ENCODE results near the gene KCNJ11. TPM values are rescaled to one million over a fixed set of nuclear protein-coding genes. Genes with fewer than 3 reads are reported as not detected.

Gene KCNJ11
- total RNA-seq, 1 donor from 2014 or later = 1.1 TPM

DNA sequence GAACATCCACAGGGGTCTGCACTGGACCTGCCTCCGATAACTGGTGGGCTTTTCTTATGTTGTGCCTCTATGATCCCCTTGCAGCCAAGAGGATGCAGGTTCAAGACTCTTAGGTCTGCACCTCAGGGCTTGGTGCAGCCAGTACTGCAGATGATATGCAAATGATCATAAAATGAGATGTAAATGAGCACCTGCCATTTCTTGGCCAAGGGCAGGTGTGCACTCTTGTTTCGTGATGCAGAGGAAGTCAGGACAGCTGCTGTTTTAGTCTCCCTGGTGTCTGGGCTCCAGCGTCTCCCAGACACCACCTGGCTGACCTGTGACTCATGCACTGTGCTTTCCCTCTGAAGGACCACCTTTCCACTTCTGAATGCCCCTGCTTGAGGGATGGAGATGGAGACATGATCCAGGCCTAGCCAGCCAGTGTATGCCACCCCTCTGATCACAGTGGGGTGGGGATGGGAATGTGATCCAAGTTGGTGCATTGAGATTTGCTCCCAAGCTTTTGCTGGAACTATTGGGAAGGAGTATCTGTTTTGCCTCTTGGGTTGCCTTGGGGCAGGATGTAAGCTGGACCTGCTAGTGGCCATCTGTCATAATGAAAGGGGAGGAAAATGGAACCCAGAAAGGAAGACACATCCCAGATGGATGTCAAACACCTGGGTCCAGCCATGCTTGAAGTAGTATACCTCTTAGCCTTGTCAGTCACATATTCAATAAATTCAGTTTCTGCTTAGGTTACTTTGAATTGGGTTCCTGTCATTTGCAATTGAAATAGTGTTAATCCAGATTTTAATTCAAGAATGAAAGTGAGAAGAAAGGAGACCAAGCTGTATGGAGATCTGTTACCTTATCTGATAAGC is 3.3 kb upstream of the KCNJ11 start:
- Mint-ChIP-seq H3K36me3 (ENCODE audit: low read depth) (no peaks in the 10 kb centered on the region), H3K4me1 (peaks cover 6% of the 10 kb centered on the region), H3K9me3 (no peaks in the 10 kb centered on the region)

DNA sequence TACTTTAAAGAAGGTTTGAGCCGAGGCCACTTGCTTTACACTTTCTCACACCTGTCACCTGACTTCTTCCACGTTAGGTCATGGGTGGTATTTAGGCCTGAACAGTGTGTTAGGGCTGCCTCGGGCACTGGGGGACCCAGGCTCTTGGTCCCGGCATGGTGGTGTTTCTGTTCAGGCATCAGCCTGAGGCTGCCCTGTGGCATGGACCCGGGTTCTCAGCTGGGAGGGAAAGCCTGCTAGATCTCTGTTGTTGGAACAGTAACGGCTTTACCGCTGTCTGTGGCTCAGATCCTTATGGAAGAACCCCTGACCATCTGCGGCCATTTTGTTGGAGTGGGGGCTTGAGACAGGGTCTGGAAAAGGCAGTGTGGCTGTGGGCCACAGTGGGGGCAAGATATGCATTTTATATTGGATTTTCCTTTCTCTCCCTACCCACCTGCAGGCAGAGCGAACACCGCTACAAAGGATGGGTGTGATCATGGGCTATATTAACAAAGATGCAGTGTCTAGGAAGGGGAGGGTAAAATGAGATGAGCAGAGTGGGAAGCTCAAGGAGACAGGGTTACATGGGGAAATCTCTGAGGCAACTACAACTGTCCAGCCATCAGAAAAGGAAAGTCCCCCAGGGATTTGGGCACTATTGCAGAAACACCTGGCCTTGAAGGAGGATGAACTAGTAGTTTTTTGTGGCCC is 1.6 kb upstream of the KCNJ11 start:
- peaks cover 23% of the 10 kb centered on the region for H3K27me3 Mint-ChIP-seq
- H3K9me3 Mint-ChIP-seq = no peaks in the 10 kb centered on the region
- H3K4me1 Mint-ChIP-seq = peaks cover 6% of the 10 kb centered on the region
- intact Hi-C loops (cut with micrococcal nuclease) = loop anchor here (10.0 kb wide), 1 partner anchor 345 kb away; the partner anchor contains the start of gene KCNC1
- H3K36me3 Mint-ChIP-seq (ENCODE audit: low read depth) = no peaks in the 10 kb centered on the region
- H3K4me3 Mint-ChIP-seq = peak overlapping the region; percentile 85
- no peak for DNase-seq
- H3K27ac Mint-ChIP-seq = no peak overlapping the region

More for the DNA sequence above, 3.3 kb upstream of the KCNJ11 start:
- intact Hi-C loops (cut with micrococcal nuclease) = no loop called here
- peak overlapping the region; percentile 46 for H3K4me3 Mint-ChIP-seq
- no peak overlapping the region for H3K27ac Mint-ChIP-seq
- H3K27me3 Mint-ChIP-seq = peaks cover 21% of the 10 kb centered on the region
- peak; percentile 52 for DNase-seq

DNA sequence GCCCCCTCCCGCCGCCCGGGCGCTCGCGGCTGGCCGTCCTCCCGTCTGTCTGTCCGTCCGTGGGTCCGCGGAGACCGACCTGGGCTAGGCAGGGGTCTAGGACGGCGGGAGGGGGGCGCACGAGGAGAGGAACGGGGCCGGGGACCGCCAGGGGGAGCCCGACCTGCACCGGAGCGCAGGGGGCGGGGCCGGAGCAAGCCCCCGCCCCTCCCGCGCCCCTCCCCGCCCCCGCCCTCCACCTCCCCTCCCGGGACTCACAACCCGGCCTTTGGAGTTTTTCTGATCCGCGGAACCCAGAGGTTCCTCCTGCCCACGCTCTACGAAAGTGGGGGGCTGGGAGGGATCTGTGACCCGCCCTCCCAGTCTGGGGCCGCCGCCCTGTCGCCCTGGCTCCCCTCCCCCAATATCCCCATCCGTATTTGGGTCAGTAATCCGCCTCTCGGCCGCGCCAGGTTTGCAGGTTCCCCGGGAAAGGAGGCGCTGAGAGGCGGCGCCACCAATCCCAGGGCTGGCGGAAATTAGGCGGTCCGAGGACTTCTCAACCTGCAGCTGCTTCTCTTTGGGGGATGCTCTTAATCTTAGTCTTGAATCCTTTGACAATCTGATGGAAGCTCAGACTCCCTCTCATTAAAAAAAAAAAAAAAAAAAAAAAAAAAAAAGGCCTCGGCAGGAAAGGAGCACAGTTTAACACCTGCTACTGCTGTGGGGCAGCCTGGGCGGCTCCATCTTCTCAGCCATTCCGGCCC is 925 bp upstream of the KCNJ11 start:
- peak; percentile 93 for DNase-seq
- H3K4me1 Mint-ChIP-seq = peaks cover 6% of the 10 kb centered on the region
- H3K27ac Mint-ChIP-seq = peak overlapping the region; percentile 34
- peak overlapping the region; percentile 85 for H3K4me3 Mint-ChIP-seq
- H3K36me3 Mint-ChIP-seq (ENCODE audit: low read depth) = no peaks in the 10 kb centered on the region
- H3K27me3 Mint-ChIP-seq = peaks cover 26% of the 10 kb centered on the region
- H3K9me3 Mint-ChIP-seq = no peaks in the 10 kb centered on the region
- intact Hi-C loops (cut with micrococcal nuclease) = loop anchor here (10.0 kb wide), 1 partner anchor 345 kb away; the partner anchor contains the start of gene KCNC1

DNA sequence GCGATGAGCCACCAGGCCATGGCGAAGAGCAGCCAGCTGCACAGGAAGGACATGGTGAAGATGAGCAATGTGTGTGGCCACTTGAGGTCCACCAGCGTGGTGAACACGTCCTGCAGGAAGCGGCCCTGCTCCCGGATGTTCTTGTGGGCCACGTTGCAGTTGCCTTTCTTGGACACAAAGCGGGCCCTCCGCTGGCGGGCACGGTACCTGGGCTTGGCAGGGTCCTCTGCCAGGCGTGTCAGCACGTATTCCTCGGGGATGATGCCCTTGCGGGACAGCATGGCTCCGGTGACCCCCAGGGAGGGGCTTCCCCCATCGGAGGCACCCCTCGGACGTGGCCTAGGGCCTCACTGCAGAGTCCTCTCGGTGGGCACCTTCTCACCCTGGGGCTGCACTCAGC is 648 bp downstream of the KCNJ11 start:
- H3K36me3 Mint-ChIP-seq (ENCODE audit: low read depth) = no peaks in the 10 kb centered on the region
- H3K4me3 Mint-ChIP-seq = peak overlapping the region; percentile 85
- peaks cover 26% of the 10 kb centered on the region for H3K27me3 Mint-ChIP-seq
- intact Hi-C loops (cut with micrococcal nuclease) = loop anchor here (1.0 to 10.0 kb wide), 2 partner anchors 34 to 347 kb away; partner anchors contain the start of gene KCNC1
- DNase-seq = no peak
- H3K27ac Mint-ChIP-seq = no peak overlapping the region
- no peaks in the 10 kb centered on the region for H3K9me3 Mint-ChIP-seq
- peaks cover 6% of the 10 kb centered on the region for H3K4me1 Mint-ChIP-seq

DNA sequence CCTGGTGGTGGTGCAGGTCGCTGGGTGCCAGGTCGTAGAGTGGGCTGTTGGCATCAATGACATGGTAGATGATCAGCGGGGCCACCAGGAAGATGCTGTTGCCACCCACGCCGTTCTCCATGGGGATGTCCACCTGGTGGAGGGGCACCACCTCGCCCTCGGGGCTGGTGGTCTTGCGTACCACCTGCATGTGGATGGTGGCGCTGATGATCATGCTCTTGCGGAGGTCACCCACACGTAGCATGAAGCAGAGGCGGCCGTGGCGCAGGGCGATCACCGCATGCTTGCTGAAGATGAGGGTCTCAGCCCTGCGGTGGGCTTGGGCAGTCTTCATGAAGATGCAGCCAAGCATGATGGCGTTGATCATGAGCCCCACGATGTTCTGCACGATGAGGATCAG is 1.2 kb downstream of the KCNJ11 start:
- Mint-ChIP-seq H3K27ac (no peak overlapping the region), H3K9me3 (no peaks in the 10 kb centered on the region), H3K27me3 (peaks cover 26% of the 10 kb centered on the region), H3K4me3 (peak overlapping the region; percentile 61), H3K36me3 (ENCODE audit: low read depth) (no peaks in the 10 kb centered on the region), H3K4me1 (peaks cover 6% of the 10 kb centered on the region)
- intact Hi-C loops (cut with micrococcal nuclease) = loop anchor here (10.0 kb wide), 1 partner anchor 348 kb away; the partner anchor contains the start of gene KCNC1
- DNase-seq = no peak

DNA sequence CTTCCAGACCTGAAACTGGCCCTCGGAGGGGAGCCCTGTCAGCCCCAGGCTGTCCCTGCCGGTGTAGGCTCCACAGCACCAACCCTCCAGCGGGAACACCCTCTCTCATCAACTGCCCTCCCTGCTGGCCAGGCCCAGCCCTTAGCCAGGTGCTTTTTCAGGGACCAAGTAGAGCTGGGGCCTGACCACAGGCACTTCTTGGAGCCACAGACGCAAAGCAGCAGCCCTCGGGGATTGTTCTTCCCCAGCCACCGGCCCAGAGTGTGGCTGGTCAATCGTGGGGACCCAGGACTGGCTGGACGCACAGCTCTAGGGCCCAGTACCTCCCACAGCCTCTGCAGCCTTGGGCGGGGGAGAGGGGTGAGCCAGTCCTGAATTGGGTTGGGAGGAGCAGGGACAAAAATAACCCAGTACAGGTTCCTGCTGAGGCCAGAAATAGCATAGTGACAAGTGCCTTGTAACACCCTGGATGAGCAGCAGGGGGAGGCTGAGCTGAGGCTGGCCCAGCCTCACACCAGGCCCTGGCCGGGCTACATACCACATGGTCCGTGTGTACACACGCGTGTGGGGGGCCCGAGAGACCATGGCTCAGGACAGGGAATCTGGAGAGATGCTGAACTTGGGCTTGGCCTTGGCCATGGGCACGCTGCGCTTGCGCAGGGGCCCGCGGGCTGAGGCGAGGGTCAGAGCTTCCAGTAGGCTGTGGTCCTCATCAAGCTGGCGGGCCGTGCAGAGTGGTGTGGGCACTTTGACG is 2.0 kb downstream of the KCNJ11 start:
- intact Hi-C loops (cut with micrococcal nuclease) = loop anchor here (10.0 kb wide), 1 partner anchor 348 kb away; the partner anchor contains the start of gene KCNC1
- Mint-ChIP-seq H3K4me3 (no peak overlapping the region), H3K4me1 (peaks cover 6% of the 10 kb centered on the region), H3K27ac (no peak overlapping the region), H3K27me3 (peaks cover 23% of the 10 kb centered on the region), H3K36me3 (ENCODE audit: low read depth) (no peaks in the 10 kb centered on the region), H3K9me3 (no peaks in the 10 kb centered on the region)
- DNase-seq = peak; percentile 87

DNA sequence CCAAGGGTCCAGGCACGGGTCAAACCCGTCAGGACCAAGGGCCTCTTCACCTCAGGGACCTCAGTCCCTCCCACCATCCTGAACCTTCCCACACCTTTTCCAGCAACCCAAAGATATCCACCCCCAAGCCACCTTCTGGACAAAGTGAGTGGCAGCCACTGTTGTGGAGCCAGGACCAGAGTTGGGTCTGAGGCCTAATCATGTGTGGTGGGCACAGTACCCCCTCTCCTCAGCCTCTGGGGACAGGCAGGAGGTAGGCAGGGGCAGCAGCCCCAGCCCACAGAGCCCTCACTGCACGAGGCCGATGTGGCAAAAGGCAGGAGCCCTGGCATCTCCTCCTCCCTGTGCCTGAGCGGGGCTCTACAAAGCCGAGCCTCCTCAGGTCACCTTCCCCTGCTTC is 2.5 kb downstream of the KCNJ11 start:
- peaks cover 18% of the 10 kb centered on the region for H3K27me3 Mint-ChIP-seq
- no peak overlapping the region for H3K27ac Mint-ChIP-seq
- no peaks in the 10 kb centered on the region for H3K36me3 Mint-ChIP-seq (ENCODE audit: low read depth)
- no peaks in the 10 kb centered on the region for H3K9me3 Mint-ChIP-seq
- intact Hi-C loops (cut with micrococcal nuclease) = loop anchor here (10.0 kb wide), 1 partner anchor 349 kb away; the partner anchor contains the start of gene KCNC1
- H3K4me1 Mint-ChIP-seq = peaks cover 6% of the 10 kb centered on the region
- no peak overlapping the region for H3K4me3 Mint-ChIP-seq
- no peak for DNase-seq

DNA sequence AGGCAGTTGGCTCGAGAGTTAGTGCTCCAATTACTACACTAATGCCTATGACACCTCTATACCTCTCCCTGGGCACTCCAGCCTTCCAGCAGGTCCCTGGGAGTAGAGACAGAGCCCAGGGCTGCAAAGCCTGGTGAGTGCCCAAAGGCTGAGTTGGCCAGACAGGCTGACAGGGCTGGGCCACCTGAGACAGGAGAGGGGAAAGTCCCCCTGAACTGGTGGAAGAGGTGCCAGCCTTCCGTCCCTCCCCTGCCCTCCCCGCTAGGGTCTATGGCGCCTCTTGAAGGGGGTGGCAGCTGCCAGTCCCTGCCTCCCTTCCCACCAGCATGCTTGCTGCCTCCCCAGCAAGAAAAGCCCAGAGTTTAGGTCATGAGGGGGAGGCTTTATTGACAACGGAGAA is 3.0 kb downstream of the KCNJ11 start:
- intact Hi-C loops (cut with micrococcal nuclease) = loop anchor here (10.0 kb wide), 1 partner anchor 349 kb away; the partner anchor contains the start of gene KCNC1
- H3K27me3 Mint-ChIP-seq = peaks cover 18% of the 10 kb centered on the region
- no peak overlapping the region for H3K4me3 Mint-ChIP-seq
- no peaks in the 10 kb centered on the region for H3K36me3 Mint-ChIP-seq (ENCODE audit: low read depth)
- H3K27ac Mint-ChIP-seq = no peak overlapping the region
- no peaks in the 10 kb centered on the region for H3K9me3 Mint-ChIP-seq
- H3K4me1 Mint-ChIP-seq = peaks cover 6% of the 10 kb centered on the region
- DNase-seq = no peak

DNA sequence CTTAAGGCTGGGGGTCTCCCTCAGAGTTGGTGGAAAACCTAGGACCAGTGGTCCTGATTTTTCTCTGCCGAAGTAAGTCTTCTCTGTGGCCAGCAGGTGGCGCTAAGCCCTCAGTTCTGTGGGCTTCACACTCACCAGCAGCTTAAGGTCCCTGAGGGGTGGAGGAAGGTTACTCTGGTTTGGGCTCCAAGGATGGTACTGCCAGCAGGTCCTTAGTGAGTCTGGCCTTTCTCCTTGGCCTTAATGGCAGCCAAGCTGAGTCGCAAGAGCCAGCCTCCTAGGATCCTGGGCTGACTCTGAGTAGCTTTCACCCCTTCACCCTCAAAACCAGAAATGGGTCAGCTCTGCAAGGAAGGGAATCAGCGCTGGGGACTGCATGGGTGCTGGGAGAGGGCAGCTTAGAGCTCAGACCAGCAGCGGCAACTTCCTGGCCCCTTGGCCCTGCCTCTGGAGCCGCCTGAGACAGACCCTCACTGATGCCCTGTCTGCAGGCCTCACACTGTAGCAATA is 4.4 kb downstream of the KCNJ11 start:
- H3K9me3 Mint-ChIP-seq = no peaks in the 10 kb centered on the region
- H3K27ac Mint-ChIP-seq = no peak overlapping the region
- peaks cover 4% of the 10 kb centered on the region for H3K36me3 Mint-ChIP-seq (ENCODE audit: low read depth)
- no peak overlapping the region for H3K4me3 Mint-ChIP-seq
- peaks cover 3% of the 10 kb centered on the region for H3K4me1 Mint-ChIP-seq
- peak; percentile 92 for DNase-seq
- H3K27me3 Mint-ChIP-seq = peaks cover 11% of the 10 kb centered on the region
- intact Hi-C loops (cut with micrococcal nuclease) = loop anchor here (1.0 to 10.0 kb wide), 4 partner anchors 120 to 351 kb away; partner anchors contain the start of gene KCNC1

DNA sequence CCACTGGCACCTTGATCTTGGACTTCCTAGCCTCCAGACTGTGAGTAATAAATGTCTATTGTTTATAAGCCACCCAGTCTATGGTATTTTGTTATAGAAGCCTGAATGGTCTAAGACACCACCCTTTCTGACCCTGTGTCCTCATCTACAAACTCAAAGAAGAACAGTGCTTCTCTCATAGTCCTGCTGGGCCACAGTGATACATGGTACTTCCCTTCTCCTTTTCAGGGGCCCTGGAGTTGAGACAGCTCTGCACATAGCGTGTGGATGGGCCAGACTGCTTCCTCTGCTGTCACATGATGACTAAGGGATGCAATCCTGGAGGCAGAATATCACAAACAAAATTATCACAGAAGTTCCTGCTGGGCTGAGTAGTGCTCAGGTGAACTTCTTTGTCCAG is 5.0 kb downstream of the KCNJ11 start:
- no peaks in the 10 kb centered on the region for H3K9me3 Mint-ChIP-seq
- peaks cover under 1% of the 10 kb centered on the region for H3K4me1 Mint-ChIP-seq
- no peak for DNase-seq
- peaks cover 11% of the 10 kb centered on the region for H3K27me3 Mint-ChIP-seq
- no peak overlapping the region for H3K27ac Mint-ChIP-seq
- no peak overlapping the region for H3K4me3 Mint-ChIP-seq
- intact Hi-C loops (cut with micrococcal nuclease) = loop anchor here (10.0 kb wide), 1 partner anchor 351 kb away; the partner anchor contains the start of gene KCNC1
- H3K36me3 Mint-ChIP-seq (ENCODE audit: low read depth) = peaks cover 4% of the 10 kb centered on the region

DNA sequence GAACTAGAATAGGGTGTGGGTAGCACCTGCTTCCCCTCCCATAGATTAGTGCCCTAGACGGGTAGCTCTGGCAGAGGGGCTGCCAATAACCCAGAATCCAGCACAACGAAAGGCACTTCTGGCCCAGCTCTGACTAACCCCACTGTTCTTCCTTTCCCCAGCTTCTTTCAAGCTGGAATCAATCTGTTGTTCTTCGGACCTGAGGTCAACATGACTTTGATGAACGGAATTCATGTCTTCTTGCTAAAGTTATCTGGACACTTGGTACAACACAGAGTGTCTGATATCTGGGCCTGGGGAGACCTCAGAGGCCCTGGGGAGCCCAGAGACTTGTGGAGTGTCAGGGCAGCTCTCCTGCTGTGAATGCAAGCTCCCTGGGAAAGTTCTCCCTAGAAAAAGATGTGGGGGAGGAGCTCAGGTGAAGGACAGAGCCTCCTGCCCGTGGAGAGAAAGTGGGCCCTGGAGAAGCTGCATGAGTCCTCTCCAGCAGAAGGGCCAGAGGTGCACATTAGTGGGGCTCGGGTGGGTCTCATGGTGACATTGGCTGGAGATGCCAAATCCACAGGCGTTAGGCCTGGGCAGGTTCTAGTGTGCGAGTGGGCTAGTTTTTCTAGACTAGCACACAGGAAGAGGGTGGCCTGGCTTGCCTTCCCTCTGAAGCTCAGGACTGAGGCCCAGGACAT is 6.3 kb downstream of the KCNJ11 start:
- Mint-ChIP-seq H3K4me1 (no peaks in the 10 kb centered on the region), H3K36me3 (ENCODE audit: low read depth) (peaks cover 4% of the 10 kb centered on the region), H3K27ac (no peak overlapping the region), H3K27me3 (peaks cover 7% of the 10 kb centered on the region), H3K9me3 (no peaks in the 10 kb centered on the region), H3K4me3 (no peak overlapping the region)
- no peak for DNase-seq
- intact Hi-C loops (cut with micrococcal nuclease) = loop anchor here (10.0 kb wide), 1 partner anchor 353 kb away; the partner anchor contains the start of gene KCNC1

DNA sequence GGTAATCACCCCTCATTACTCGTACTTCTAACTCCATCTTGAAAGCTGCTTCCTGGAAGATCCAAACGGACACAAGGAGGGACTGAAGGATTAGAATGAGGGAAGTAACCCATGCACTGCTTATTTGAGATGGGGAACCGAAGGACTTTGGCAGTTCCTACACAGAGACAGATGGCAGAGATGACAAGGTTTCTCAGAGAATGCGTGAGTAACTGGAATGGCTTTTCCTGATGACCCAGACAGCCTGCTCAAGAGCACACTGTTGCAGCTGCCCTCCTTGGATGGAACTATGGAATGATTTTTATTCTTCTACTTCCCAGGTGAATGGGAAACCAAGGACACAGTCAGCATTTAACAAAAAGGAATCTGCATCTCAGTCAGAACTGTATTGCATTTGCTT is 7.3 kb downstream of the KCNJ11 start:
- Mint-ChIP-seq H3K4me3 (no peak overlapping the region), H3K36me3 (ENCODE audit: low read depth) (peaks cover 4% of the 10 kb centered on the region), H3K4me1 (no peaks in the 10 kb centered on the region), H3K27ac (no peak overlapping the region), H3K27me3 (peaks cover 6% of the 10 kb centered on the region), H3K9me3 (no peaks in the 10 kb centered on the region)
- no peak for DNase-seq
- intact Hi-C loops (cut with micrococcal nuclease) = loop anchor here (10.0 kb wide), 1 partner anchor 354 kb away; the partner anchor contains the start of gene KCNC1
